ENCODE results near the gene ZDHHC6. TPM values are rescaled to one million over a fixed set of nuclear protein-coding genes. Genes with fewer than 3 reads are reported as not detected.

The ZDHHC6 gene
- total and polyA plus RNA-seq, 2 donors from 2014 or later: 37.5 to 73.8 TPM

- Histone ChIP-seq H3K27ac (ENCODE audit: low read depth in 2 of 2, low read length in 2 of 2) (no peak overlapping the region), H3K9ac (ENCODE audit: low read length in 3 of 3) (no peak overlapping the region), H3K9me3 (ENCODE audit: control insufficient read depth in 2 of 3, insufficient read depth in 1 of 3, low read length in 3 of 3) (no peaks in the 10 kb centered on the region), H3K27me3 (ENCODE audit: control insufficient read depth, insufficient read depth, low read length) (no peaks in the 10 kb centered on the region), H3K4me1 (ENCODE audit: control insufficient read depth in 2 of 3, insufficient read depth in 2 of 3, low read depth in 1 of 3, low read length in 3 of 3) (no peaks in the 10 kb centered on the region), H3K36me3 (ENCODE audit: control insufficient read depth in 2 of 3, insufficient read depth in 3 of 3, low read length in 3 of 3) (no peaks in the 10 kb centered on the region), H3K4me3 (ENCODE audit: low read length in 3 of 3) (no peak overlapping the region)
- FAIRE-seq: no peak
- DNase-seq: no peak
- intact Hi-C loops (cut with DNase I): no loop called here
- TF ChIP-seq CTCF (IDR thresholded peaks at IDR 0.05; ENCODE audit: borderline replicate concordance, extremely low read depth, insufficient read depth): no peak
These were observed 43.8 kb downstream of the ZDHHC6 start for GRCh38 chr10:112402917-112403316.

- Histone ChIP-seq H3K36me3 (ENCODE audit: control insufficient read depth in 2 of 3, insufficient read depth in 3 of 3, low read length in 3 of 3) (no peaks in the 10 kb centered on the region), H3K4me1 (ENCODE audit: control insufficient read depth in 2 of 3, insufficient read depth in 2 of 3, low read depth in 1 of 3, low read length in 3 of 3) (no peaks in the 10 kb centered on the region), H3K4me3 (ENCODE audit: low read length in 3 of 3) (no peak overlapping the region), H3K27me3 (ENCODE audit: control insufficient read depth, insufficient read depth, low read length) (no peaks in the 10 kb centered on the region), H3K27ac (ENCODE audit: low read depth in 2 of 2, low read length in 2 of 2) (no peak overlapping the region), H3K9me3 (ENCODE audit: control insufficient read depth in 2 of 3, insufficient read depth in 1 of 3, low read length in 3 of 3) (no peaks in the 10 kb centered on the region), H3K9ac (ENCODE audit: low read length in 3 of 3) (no peak overlapping the region)
- DNase-seq: no peak
- TF ChIP-seq CTCF (IDR thresholded peaks at IDR 0.05; ENCODE audit: borderline replicate concordance, extremely low read depth, insufficient read depth): no peak
- FAIRE-seq: no peak
- intact Hi-C loops (cut with DNase I): no loop called here
These were observed 49.1 kb downstream of the ZDHHC6 start for GRCh38 chr10:112397592-112397991.

GRCh38 chr10:112395809-112396530 lies 50.7 kb downstream of the ZDHHC6 start:
- TF ChIP-seq CTCF (IDR thresholded peaks at IDR 0.05; ENCODE audit: borderline replicate concordance, extremely low read depth, insufficient read depth): no peak
- no peak for DNase-seq
- no peak for FAIRE-seq
- intact Hi-C loops (cut with DNase I): no loop called here
- H3K36me3 ChIP-seq (ENCODE audit: control insufficient read depth in 2 of 3, insufficient read depth in 3 of 3, low read length in 3 of 3): no peaks in the 10 kb centered on the region
- no peak overlapping the region for H3K27ac ChIP-seq (ENCODE audit: low read depth in 2 of 2, low read length in 2 of 2)
- H3K9ac ChIP-seq (ENCODE audit: low read length in 3 of 3): no peak overlapping the region
- no peak overlapping the region for H3K4me3 ChIP-seq (ENCODE audit: low read length in 3 of 3)
- H3K4me1 ChIP-seq (ENCODE audit: control insufficient read depth in 2 of 3, insufficient read depth in 2 of 3, low read depth in 1 of 3, low read length in 3 of 3): no peaks in the 10 kb centered on the region
- H3K27me3 ChIP-seq (ENCODE audit: control insufficient read depth, insufficient read depth, low read length): no peaks in the 10 kb centered on the region
- H3K9me3 ChIP-seq (ENCODE audit: control insufficient read depth in 2 of 3, insufficient read depth in 1 of 3, low read length in 3 of 3): no peaks in the 10 kb centered on the region

All from kidney (tissue), 14 donors.